Caki2 (cell line): Measurements from ENCODE around the gene GAB2. TPM values are rescaled to one million over a fixed set of nuclear protein-coding genes. Genes with fewer than 3 reads are reported as not detected.

Experiments used
- DNase-seq: peaks from one replicate; pipeline ENCODE4 v3.0.0-alpha.2; 2015; ENCODE audit warnings: low read depth
- in situ Hi-C: cut with HindIII; loops from 2 replicates; pipeline ENCODE4 v1.10.0; 2016; ENCODE audit warnings: low sequenced_read_pairs, low pct_unique_long_range_greater_than_20kb, mixed read lengths
- total RNA-seq: library from RNA; depleted of rRNA; stranded (reverse); fragments of >200 nt; shearing (Covaris generic); gene quantifications from 2 replicates; pipeline ENCODE4 v1.2.3, GENCODE V29; 2014; ENCODE audit warnings: low replicate concordance

Gene GAB2
- total RNA-seq, 1 experiment from 2014 or later: 1.9 TPM

DNA sequence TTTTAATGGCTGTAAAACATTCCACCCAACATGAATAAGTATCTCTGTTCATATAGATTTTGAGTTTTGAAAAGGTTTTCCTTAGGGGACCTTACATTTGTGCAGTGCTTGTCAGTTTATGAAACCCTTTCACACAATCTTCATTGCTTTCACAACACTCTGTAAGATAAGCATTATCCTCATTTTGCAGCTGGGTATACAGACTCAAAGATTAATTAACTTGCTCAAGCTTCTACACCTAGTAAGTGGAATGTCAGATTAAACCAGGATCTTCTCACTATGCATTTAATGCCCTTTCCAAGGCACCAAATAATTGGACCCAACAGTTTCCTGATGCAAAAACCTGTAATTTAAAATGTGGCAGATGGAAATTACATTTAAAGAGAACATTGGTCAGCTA is 11.6 kb upstream of the GAB2 start:
- in situ Hi-C loops: no loop called here
- DNase-seq: no peak

DNA sequence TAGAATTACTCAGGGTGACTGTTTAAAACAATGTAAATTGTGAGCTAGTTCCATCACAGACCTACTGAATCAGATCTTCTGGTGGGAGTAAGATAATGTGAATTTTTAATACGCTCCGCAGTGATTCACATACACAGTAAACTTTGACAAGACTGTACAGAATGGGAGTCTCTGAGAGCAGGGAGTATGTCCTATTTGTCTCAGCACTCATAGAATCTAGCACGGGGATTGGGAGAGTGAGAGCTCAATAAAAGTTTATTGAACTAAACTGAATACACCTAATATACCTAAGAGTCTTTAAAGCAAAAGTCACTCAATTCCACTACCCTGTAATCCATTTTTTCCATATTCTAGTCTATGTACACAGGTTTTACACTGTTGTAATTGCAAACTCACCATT is 11.2 kb upstream of the GAB2 start:
- in situ Hi-C loops: no loop called here
- DNase-seq: no peak

DNA sequence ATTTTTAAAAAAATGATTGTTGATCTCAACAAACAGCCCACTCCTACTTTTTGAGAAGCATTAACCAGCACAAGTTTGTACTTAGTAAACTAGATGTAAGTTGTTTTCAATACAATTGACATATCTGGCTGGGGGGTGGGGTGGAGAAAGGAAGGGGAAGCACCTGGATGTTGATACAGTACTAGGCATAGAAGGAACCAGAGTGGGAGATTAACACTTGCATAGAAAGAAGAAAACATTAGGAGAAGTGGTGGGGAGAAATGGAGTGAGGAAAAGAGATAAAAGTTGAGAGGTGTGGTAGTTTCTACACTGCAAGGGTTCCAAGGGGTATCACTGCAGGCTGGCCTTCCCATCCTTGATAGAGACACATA is 10.6 kb upstream of the GAB2 start:
- in situ Hi-C loops: no loop called here

DNA sequence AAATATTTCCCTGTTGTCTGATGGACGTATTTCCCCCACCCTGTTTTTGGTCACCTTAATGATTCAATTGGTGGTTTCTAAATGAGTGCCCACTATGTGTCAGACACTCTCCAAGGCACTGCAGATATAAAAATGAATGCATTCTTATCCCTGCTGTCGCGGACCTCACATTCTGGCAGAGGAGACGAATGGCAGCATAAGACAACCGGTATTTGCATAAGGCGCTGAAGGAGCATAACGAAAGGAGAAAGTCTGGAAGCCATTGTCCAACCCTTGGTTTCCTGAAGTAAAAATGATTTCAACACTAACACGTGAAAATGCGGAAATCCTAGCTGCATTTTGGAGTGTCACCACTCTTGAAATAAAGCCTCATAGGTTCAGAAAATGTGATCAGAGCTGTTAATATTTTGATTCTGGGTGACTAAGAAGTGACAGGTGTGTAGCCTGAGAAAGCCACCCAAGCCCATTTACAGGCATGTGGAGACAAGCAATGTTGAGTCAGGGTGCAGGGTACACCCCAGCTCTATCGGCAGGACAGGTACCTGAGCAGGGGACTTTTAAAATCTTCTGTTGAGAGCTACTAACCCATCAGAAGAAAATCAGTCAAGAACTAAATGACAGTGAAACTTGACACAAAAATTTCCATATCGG is 10.1 kb upstream of the GAB2 start:
- in situ Hi-C loops: no loop called here
- no peak for DNase-seq

More for the DNA sequence above, 10.6 kb upstream of the GAB2 start:
- DNase-seq: no peak

DNA sequence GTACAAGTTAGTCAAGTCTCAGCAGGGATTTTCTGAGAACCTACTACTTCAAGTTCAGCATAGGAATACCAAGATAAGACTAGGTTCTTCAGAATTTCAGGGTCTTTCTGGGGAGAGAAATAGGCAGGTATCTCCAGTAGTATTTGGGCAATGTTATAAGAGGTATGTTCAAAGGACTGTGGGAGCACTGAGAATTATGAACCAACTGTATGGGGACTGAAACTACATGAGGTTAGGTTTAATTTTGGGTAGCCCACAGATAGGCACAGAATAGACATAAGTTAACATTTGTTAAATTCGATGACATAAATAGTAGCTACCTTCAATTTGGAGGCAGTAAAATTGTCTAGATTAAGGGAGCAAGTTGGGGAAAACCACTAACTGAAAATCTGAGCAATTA is 9.2 kb upstream of the GAB2 start:
- in situ Hi-C loops: no loop called here
- DNase-seq: no peak

DNA sequence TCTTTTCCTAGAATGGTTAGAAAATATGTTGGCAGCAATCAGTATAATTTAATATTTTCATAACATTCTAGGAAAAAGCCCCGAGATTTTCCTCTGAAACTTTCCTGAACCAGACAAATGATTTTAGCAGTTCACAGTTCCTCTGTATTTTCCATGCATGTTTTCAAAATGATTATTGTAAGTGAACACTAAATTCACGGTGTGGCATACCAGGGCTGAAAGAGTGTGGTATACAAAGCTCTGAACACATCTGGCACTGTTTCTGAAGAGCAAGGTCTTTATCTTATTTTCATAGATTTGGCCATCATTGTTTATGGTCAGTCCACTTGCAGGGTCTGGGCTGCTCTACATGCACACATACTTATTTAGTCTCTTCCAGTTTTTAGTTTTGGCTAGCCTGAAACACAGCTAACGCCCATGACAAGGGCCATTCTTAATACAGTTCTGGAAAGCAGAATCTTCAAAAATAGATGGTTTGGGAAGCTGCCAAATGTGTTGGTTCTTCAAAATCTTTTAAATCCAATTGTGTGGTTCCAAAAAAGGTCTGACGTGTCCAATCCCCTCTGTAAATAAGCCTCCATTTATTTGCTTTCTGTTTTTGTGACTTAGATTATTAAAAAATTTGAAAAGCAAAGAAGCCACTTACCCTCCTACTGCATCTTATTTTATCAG is 7.9 kb upstream of the GAB2 start:
- in situ Hi-C loops: no loop called here
- DNase-seq: no peak

DNA sequence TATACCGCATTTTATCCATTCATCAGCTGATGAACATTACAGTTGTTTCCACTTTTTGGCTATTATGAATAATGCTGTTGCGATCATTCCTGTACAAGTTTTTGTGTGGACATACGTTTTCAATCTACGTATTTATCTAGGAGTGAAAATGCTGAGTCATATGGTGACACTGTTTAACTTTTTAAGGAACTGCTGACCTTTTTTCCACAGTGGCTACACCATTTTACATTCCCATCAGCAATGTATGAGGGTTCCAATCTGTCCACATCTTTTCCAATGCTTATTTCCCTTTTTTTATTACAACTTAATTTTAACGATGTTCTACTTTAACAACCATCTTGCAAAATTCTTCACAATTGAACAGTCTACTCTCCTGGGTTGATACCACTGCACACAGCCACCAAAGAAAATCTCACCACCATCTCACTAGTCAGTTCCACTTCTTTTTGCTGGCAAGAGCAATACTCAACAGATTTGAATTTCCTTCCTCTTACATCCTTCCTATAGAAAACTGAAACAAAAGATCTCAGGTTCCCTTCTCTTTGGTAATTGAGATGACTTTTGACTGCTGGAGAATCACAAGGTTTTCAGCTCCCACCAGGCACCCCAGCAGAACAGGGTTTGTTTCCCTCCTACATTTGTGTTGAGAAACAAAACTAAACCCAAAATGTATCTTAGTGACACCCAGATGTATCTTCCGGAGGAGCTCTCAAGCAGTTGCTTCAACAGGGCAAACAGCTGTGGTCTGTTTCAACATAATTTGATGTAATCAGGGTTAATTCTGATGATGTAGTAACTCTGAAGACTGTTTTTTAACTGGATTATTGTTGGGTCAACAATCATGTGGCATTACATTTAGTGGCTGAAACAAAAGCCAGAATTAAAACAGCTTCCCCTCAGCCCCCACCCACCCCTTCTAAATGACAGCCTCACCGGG is 7.0 kb upstream of the GAB2 start:
- in situ Hi-C loops: no loop called here
- DNase-seq: no peak

DNA sequence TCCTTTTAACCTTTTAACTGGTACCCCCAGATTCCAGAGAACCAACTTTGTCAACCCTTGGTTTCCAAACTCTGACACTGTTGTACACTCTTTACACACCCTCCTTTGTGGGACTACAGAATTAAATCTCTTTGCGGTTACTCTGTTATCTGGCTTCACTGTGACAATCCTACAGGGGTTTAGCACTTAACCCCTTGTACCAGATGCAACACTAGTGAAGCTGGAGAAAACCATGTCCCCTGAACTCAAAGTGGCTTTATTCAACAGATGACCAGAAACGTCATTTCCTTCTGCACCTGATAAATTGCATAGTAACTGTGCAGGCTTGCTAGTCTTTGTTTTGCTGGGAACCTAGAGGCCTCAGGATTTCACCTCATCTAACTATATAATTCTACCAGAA is 5.6 kb upstream of the GAB2 start:
- DNase-seq: no peak
- in situ Hi-C loops: no loop called here

DNA sequence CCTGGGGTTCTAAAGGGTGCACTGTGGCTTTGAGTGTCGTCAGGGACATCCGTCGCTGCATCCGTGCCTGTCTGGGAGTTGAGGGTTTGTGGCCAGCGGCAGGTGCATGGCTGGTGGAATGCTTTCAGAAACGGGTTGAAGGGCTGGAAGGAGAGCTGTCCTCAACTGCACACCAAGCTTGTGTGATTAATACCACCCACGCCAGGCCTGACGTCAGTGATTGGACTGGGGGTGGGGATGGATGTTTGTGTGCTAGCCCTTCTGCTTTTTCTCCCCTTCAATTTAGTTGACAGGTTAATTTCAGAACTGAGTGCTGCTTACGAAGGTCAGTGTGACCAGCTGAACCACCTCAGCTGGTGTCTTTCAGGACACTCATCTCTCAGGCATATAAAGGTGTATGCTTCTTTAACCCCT is 3.2 kb upstream of the GAB2 start:
- no peak for DNase-seq
- in situ Hi-C loops: no loop called here

DNA sequence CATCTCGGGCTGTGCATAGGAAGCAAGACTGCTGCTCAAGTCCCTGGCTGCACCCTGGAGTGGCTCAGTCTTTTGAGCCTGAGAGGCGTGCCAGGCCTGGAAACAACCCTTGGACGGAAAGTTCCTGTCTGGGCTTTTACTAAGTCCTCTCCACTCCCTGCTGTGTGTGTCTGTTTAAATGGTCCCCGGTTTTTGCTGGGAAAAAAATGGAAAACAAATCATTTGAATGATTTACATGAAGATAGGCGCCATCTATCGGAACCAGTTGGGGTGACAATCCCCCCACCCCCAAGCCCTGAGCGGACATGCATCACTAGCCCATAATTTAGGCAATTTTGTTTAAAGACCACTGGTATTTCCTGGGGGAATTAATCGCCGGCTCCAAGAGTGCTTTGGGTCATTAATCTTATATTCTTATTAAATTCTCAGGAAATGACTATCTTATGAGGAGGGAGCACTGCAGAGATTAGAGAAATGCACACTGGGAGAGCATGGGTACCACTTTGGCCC is 2.7 kb upstream of the GAB2 start:
- in situ Hi-C loops: no loop called here
- DNase-seq: peak; percentile 17

DNA sequence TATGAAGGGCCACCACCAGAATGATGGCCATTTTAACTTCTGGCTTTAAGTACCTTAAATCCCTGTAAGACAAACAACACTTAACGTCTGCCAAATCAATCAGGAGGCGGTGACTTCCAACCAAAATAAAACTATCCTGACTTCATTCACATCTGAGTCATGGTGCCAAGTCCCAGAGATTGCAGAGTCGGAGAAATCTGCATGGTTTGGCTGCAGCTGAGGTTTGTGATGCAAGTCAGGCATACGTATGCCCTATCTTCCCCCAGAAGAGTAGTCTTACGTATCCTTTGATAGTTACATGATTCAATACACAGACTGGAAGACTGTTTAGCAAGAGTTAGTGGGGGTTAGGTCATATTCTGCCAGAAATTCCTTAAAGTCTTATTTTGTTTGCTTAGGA is 1.7 kb upstream of the GAB2 start:
- peak; percentile 20 for DNase-seq
- in situ Hi-C loops: no loop called here

DNA sequence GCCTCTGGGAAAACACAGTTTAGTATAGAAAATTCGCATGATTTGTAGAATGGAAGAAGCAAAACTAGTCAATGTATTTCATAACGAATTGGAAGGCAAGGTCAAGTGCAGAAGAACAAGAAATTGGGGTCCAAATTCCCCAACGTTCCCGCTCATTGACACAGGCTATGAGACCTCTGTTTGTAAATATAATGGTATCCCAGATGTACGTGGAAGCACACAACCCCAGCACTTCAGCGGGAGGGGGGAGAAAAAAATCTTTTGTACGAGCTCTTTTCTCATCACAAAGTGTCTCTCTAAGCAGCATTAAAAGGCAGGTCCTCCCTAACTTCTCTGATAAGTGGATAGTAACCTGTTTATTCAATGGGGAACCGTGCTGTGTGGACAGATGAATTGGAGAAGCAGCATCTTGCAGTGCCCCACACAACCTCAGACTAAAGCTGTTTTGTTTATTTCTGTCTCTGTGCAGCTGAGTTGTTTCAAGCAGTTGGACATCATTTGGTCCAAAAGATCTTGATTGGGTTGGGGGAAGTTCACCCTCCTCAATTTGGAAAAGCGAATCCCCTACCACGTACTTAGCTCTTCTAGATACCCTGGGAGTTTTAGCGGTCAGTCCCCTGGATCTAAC is 1.1 kb upstream of the GAB2 start:
- no peak for DNase-seq
- in situ Hi-C loops: no loop called here

DNA sequence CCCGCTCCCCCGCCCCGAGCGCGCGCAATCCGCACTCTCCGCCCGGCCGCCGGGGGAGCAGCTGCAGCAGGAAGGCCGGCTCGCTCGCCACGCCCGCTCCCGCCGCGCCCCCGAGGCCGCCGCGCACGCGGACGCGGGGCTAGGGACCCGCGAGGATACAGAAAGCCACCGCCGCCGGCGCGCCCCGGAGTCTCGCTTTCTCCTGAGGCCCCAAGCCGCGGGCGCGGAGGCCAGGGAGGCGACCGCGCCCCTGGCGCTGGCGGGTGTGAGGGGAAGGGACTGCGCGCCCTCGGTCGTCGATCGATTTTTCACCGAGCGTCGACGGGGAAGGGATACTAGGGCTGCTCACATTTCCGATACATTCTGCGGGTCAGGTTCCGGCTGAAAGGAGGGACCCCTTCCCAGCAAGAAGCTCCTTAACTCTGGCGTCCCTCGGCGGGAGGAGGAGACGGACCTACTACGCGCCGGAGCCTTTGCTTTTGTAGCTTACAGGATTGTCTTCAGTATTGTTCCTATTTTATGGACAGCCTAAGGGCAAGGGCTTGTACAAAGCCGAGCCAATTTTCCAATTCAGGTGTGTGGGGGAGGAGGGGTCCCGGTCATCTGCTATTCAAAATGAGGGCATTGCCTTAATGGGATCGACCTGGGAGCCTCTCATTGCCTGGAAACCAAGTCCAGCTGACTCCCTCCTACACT is 416 bp upstream of the GAB2 start:
- in situ Hi-C loops: no loop called here
- peak; percentile 61 for DNase-seq

DNA sequence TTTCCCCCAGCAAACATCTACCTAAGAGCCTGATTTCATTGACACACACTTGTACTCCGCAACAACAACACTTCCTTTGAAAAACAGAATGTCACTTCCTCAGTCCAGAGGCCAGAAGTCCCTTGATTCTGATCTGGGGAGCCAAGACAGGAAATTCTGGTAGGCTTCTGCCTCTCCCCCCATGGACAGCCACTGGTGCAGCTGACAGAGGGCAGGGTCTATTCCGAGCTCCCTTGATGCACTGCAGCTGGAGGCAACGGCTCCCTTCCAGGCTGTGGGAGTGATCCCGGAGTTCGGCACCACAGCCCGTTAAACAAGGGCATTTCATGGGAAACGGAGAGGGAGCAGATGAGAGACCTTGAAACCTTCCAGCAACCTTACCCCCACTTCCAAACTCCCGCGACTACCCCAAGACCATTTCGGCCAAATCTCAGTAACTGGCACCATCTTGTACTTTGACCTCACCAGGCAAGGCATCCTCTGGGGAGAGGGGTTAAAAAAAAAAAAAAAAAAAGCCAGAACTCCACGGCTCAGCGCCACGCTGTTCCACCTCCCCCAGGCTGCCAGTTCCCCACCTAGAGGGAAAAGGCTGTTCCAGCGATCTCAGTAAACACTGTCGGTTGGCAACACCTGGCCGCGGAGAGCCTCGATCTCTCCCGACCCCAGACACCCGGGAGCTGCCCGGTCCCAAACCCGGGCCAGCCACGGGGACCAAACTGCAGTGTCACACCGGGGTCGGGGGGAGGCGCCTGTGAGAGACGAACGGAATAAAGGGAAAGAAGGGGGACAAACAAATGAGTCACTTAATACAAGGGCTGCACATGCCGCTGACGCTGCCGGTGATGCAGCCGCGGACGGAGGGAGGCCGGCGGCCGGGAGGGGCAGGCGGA is 1.1 kb downstream of the GAB2 start:
- in situ Hi-C loops: no loop called here
- DNase-seq: peak; percentile 89

DNA sequence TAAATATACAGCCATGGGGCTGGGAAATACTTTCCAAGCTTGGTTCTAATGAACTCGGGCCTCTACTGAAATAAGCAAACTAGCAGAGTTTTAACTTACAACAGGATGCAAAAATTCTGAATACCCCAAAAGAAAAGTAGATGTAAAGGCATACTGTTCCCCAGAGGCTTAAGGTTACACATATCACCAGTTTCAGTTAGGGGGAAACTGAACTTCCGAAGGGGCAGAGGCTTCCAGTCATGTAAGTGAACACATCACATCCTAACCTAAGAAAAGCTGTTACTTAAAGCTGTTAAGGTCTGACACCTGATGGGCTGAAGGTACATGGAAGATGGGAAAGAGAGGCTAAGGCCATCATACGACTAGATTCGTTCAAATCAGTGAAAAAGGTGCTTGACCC is 2.3 kb downstream of the GAB2 start:
- in situ Hi-C loops: no loop called here
- DNase-seq: no peak

DNA sequence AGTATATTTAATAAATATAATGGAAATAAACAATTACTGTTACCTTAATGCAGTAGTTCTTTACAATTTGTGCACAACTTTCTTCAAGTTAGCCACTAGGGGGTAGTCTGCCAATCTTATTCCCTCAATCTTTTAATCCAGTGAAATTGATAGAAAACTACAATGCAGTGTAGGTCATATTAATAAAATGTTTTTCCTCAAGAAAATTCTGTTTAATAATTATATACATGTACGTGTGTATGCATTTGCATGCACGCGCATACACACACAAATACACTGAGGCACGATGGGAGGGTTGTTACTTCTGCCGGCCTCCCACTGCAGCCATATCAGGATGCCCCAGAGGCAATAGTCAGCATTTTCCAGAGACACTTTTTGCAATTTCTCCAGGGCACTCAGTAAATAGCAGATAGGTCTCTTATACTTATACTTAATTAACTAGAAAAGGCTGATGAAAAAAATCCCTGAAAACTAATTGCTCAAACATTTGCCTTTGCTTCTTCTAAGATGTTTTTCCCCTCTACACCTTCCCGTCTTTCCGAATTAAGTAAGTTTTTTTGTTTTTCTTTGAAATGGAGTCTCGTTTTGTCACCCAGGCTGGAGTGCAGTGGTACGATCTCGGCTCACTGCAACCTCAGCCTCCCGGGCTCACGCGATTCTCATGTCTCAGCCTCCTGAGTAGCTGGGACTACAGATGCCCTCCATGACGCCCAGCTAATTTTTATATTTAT is 3.1 kb downstream of the GAB2 start:
- in situ Hi-C loops: no loop called here

DNA sequence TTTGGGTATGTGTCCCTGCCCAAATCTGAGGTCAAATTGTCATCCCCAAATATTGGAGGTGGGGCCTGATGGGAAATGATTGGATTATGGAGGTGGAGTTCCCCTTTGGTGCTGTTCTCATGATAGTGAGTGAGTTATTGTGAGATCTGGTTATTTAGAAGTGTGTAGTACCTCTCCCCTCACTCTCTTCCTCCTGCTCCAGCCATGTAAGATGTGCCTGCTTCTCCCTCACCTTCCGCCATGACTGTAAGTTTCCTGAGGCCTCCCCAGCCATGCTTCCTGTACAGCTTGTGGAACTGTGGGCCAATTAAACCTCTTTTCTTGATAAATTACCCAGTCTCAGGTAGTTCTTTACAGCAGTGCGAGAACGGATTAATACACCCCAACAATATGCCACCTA is 9.0 kb downstream of the GAB2 start:
- DNase-seq: no peak
- in situ Hi-C loops: no loop called here

More for the DNA sequence above, 3.1 kb downstream of the GAB2 start:
- DNase-seq: no peak
